Naive B cell (primary cell): ENCODE results near the gene WDR20. TPM values are rescaled to one million over a fixed set of nuclear protein-coding genes. Genes with fewer than 3 reads are reported as not detected.

ENCODE experiments used
- ATAC-seq, 2 donors: fragments of 150-1000 bp; cut with Tn5 transposase; 2 replicates each; pipeline ENCODE4 v1.10.0; 2021; ENCODE audit warnings: low read depth in 2 of 2, mild to moderate bottlenecking in 2 of 2, moderate library complexity in 2 of 2
- DNase-seq: peaks from one replicate; pipeline ENCODE4 v3.0.0; 2022
- H3K27ac Mint-ChIP-seq, 6 donors: one replicate each; pipeline ENCODE4 v1.8.0; 2020 to 2022; ENCODE audit warnings: mild to moderate bottlenecking in 6 of 6, mixed read lengths in 6 of 6, moderate library complexity in 5 of 6, inconsistent platforms in 2 of 6
- H3K27me3 Mint-ChIP-seq, 3 donors: one replicate each; pipeline ENCODE4 v1.8.0; 2021 to 2022; ENCODE audit warnings: mixed read lengths in 3 of 3, mild to moderate bottlenecking in 1 of 3
- H3K36me3 Mint-ChIP-seq, 2 donors: one replicate each; pipeline ENCODE4 v1.8.0; 2020 to 2022; ENCODE audit warnings: mixed read lengths in 2 of 2, inconsistent platforms in 1 of 2, mild to moderate bottlenecking in 1 of 2
- H3K4me1 Mint-ChIP-seq, 3 donors: one replicate each; pipeline ENCODE4 v1.8.0; 2020 to 2022; ENCODE audit warnings: mixed read lengths in 3 of 3, inconsistent platforms in 1 of 3, mild to moderate bottlenecking in 1 of 3, moderate library complexity in 1 of 3
- H3K4me3 Mint-ChIP-seq, 8 donors: one replicate each; pipeline ENCODE4 v1.8.0; 2020 to 2022; ENCODE audit warnings: mild to moderate bottlenecking in 8 of 8, mixed read lengths in 8 of 8, moderate library complexity in 8 of 8, inconsistent platforms in 2 of 8
- H3K9me3 Mint-ChIP-seq, 7 donors: one replicate each; pipeline ENCODE4 v1.8.0; 2020 to 2022; ENCODE audit warnings: mixed read lengths in 7 of 7, mild to moderate bottlenecking in 5 of 7, inconsistent platforms in 2 of 7, moderate library complexity in 1 of 7
- polyA plus RNA-seq, 6 donors: library from polyadenylated mRNA; unstranded; fragments of 300-500 nt; fragmentation: Illumina TruSeq; gene quantifications; one replicate each; pipeline ENCODE4 v1.2.3, GENCODE V29; 2021; ENCODE audit warnings: low read depth in 6 of 6

Gene WDR20
- polyA plus RNA-seq, 6 donors from 2014 or later = 11.2 to 23.1 (median 17.3) TPM

DNA sequence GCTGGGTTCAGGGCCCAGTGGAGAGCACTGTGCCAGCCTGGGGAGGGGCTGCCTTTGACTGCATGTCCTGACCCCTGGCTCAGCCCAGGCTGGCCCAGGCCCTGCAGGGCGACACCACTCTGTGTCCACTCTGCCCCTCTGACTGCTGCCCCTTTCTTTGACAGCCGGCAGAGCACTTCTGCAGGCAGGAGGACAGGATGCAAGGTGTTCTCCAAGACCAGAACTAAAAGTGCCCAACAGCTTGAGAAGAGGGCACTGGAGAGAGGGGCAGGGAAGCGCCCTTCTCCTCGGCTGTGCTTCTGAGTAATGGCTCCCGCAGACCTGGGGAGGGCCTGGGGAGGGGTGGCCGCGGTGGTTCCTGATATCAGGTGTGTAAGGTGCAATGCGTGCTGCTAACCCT is 72.7 kb downstream of the WDR20 start:
- DNase-seq = no peak
- H3K27ac Mint-ChIP-seq = peak overlapping the region in 1 of 6 donors; percentile 32
- no peak for ATAC-seq
- peaks cover 10% of the 10 kb centered on the region in 2 donors for H3K36me3 Mint-ChIP-seq
- no peaks in the 10 kb centered on the region for H3K9me3 Mint-ChIP-seq
- H3K27me3 Mint-ChIP-seq = no peaks in the 10 kb centered on the region
- peaks cover 0 to 9% (median 3%) of the 10 kb centered on the region in 3 donors for H3K4me1 Mint-ChIP-seq
- H3K4me3 Mint-ChIP-seq = no peak overlapping the region

DNA sequence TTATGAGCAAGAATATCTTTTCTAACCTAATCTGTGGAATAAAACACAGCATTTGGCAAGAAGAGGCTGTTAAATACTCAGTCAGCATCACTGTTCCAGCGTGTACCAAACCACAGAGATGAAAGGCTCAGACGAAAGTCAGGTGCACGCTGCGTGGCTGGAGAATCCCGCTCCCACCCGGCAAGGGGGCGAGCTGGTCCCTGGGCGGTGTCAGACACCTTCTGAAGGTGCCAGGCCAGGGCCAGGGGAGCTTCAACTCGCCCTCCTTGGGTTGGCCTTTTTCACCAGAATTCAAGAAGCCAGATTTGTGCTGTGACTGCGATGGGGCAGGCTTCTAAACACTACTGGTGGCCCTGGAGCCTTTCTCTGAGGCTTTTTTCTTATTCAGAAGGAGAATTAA is 73.1 kb downstream of the WDR20 start:
- Mint-ChIP-seq H3K36me3 (peaks cover 10% of the 10 kb centered on the region in 2 donors), H3K27me3 (no peaks in the 10 kb centered on the region), H3K4me3 (no peak overlapping the region), H3K27ac (no peak overlapping the region), H3K4me1 (peaks cover 0 to 12% (median 6%) of the 10 kb centered on the region in 3 donors), H3K9me3 (no peaks in the 10 kb centered on the region)
- ATAC-seq = no peak
- DNase-seq = no peak

DNA sequence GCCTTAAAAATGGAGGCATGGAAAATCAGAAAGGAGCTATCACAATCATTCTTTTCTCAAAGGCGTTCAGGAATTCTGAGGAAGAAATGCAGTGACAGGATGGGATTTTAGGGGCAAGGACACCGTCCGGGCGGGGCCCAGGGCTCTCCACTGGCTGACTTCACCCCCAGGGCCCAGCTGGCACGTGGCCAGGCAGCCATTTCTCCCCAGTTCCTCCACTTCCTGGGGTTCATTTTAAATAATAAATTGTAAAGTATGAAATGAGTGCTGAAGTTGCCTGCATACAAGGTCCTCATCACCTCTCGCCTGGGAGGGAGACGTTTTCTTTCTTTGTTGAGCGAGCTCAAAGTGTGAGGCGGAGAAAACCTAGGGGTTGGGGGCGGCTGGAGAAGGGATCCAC is 73.8 kb downstream of the WDR20 start:
- Mint-ChIP-seq H3K27ac (no peak overlapping the region), H3K4me3 (peak overlapping the region in 1 of 8 donors; percentile 23), H3K4me1 (peaks cover 0 to 12% (median 6%) of the 10 kb centered on the region in 3 donors), H3K27me3 (no peaks in the 10 kb centered on the region), H3K36me3 (peaks cover 10% of the 10 kb centered on the region in 2 donors), H3K9me3 (no peaks in the 10 kb centered on the region)
- ATAC-seq (no peak), DNase-seq (no peak)

DNA sequence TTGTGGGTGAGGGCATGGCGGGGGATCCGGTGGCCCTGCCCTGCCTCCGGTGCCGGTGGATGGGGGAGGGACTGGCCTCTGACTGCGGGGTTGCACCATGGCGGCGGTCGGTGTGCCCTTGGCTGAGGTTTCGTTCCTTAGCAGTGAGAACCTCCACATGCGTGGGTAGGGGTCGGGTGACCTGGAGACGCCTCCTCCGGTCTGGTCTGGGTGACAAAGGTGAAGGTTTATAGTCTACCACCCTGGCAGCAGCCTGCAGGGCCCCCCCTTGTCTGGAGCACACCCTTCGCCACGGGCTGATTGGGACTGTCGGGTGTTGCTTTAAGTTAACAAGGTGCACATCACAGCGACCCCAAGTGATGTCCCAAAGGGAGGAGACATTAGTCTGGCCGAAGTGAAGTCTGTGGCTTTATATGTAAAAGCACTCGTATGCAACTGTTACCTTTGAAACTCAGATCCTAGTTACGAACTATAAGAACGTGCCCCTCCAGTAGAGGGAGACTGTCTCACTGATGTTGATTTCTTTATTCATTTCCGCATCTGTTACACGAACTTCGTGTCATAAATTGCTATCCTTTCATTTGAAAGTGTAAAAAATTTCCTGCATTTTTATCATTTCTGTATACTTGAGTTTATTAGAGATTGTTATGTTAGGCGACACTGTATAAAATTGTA is 74.4 kb downstream of the WDR20 start:
- Mint-ChIP-seq H3K27ac (no peak overlapping the region), H3K27me3 (no peaks in the 10 kb centered on the region), H3K4me3 (peak overlapping the region in 1 of 8 donors; percentile 23), H3K9me3 (no peaks in the 10 kb centered on the region), H3K4me1 (peaks cover 0 to 12% (median 6%) of the 10 kb centered on the region in 3 donors), H3K36me3 (peaks cover 5 to 6% of the 10 kb centered on the region in 2 donors)
- ATAC-seq (no peak), DNase-seq (no peak)

DNA sequence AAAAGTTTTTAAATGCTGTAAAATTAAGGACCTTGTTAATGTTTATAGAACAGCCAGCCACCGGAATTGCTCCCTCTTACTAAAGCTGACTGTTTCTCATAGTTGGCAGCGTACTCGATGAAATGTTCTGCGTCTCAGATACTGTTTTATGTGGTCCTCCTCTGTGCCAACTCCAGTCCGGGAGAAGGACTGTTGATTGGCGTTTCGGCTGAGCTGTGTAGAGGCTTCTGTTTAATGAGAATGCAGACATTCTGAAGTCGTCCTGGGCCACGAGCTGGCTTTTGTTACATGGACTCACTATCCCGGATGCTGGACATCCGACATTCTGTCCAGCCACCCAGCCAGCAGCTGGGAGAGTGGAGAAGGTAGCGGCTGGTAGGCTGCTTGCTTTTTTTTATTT is 75.4 kb downstream of the WDR20 start:
- Mint-ChIP-seq H3K4me3 (no peak overlapping the region), H3K4me1 (peaks cover 9 to 15% (median 13%) of the 10 kb centered on the region in 3 donors), H3K9me3 (no peaks in the 10 kb centered on the region), H3K36me3 (no peaks in the 10 kb centered on the region), H3K27me3 (no peaks in the 10 kb centered on the region), H3K27ac (no peak overlapping the region)
- DNase-seq (no peak), ATAC-seq (no peak)

DNA sequence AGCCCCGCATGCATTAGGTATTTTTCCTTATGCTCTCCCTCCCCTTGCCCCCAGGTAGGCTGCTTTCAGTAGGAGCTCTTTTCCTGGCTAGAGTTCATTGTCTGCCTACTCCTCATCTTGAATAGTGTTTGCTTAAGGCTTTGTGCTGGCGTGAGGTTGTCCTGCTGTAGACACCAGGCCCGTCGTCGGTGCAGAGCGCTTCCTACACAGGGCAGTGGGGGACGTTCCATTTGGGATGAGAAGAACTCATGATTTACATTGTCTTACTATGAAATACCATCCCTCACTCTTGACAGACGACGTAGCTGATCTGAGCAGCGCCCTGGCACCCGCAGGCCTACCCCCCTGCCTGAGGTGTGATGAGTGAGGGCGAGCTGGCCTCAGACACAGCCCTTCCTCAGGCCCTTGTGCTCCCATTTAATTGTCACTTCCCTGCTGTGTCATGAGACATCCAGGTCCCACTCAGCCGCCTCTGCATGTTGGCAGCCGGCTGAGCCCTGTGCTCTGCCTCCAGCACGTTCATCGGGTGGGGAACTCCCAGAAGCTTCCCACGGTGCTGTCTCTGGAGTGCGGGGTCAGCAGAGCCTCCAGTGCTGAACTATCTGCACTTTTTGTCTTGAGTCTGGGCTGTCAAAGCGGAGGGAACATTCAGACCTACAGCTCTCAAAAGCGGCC is 76.0 kb downstream of the WDR20 start:
- Mint-ChIP-seq H3K27me3 (no peaks in the 10 kb centered on the region), H3K36me3 (no peaks in the 10 kb centered on the region), H3K27ac (no peak overlapping the region), H3K4me3 (no peak overlapping the region), H3K4me1 (peaks cover 9 to 19% (median 13%) of the 10 kb centered on the region in 3 donors), H3K9me3 (no peaks in the 10 kb centered on the region)
- ATAC-seq (no peak), DNase-seq (no peak)

DNA sequence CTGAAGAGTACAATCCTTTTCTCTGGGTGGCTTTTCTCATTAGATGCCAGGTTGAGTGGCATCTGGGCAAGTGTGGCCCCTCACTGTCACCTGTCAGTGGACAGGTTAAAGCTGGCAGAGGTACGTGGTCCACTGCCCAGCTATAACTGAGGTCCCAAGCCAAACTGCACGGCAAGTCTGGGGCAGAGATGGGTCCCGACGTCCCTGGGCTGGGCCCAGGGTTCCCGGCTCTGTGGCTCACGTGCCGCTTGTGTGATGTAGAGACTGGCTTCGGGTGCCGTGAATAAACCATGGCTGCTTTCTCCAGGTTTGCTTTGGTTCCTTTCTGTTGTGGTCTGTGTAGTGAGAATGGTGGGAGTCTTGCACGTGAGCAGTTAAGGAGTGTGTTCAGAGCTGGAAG is 77.7 kb downstream of the WDR20 start:
- Mint-ChIP-seq H3K9me3 (no peaks in the 10 kb centered on the region), H3K27ac (no peak overlapping the region), H3K4me3 (no peak overlapping the region), H3K4me1 (peaks cover 9 to 19% (median 13%) of the 10 kb centered on the region in 3 donors), H3K36me3 (no peaks in the 10 kb centered on the region), H3K27me3 (no peaks in the 10 kb centered on the region)
- no peak for ATAC-seq
- DNase-seq = no peak

DNA sequence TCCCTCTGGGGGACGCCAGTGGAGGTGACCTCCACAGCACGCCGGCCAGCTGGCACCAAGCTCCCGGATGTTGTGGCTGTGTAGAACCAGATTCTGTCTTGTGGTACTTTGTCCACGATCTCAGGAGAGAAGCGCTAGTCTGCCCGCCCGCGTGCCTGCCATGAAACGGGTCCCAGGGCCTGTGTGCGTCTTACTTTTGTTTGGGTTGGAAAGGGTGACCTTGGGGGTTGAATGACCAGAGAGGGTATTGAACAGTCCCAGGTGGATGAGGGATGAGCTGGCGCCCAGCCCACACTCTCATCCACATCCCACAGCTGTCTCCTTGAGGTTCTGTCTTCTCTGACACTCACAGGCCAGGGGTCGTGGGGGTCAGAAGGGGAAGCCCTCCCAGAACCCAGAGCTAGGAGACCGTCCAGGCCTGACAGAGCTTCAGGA is 78.3 kb downstream of the WDR20 start:
- DNase-seq (no peak), ATAC-seq (no peak)
- H3K27me3 Mint-ChIP-seq = no peaks in the 10 kb centered on the region
- H3K4me3 Mint-ChIP-seq = peak overlapping the region in 1 of 8 donors; percentile 5
- no peaks in the 10 kb centered on the region for H3K9me3 Mint-ChIP-seq
- no peaks in the 10 kb centered on the region for H3K36me3 Mint-ChIP-seq
- H3K4me1 Mint-ChIP-seq = peaks cover 9 to 19% (median 13%) of the 10 kb centered on the region in 3 donors
- H3K27ac Mint-ChIP-seq = no peak overlapping the region

DNA sequence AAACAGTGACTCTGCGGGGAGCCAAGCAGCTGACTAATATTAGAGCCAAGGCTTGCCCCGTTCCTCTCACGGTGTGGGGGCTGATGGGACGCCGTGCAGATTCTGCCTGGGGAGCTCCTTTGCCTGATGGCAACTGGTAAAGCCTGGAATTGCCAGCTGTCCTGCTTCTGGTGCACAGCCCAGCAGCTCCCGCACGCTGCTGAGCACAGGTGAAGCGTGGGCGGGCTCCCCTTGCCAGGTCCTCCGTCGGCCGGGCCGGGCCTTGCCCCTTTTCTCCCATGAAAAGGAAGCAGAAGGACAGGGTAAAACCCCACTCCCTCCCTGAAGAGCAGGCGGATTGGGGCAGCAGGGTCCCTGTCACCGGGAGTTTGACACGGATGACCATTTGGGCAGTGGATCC is 79.0 kb downstream of the WDR20 start:
- no peak overlapping the region for H3K27ac Mint-ChIP-seq

DNA sequence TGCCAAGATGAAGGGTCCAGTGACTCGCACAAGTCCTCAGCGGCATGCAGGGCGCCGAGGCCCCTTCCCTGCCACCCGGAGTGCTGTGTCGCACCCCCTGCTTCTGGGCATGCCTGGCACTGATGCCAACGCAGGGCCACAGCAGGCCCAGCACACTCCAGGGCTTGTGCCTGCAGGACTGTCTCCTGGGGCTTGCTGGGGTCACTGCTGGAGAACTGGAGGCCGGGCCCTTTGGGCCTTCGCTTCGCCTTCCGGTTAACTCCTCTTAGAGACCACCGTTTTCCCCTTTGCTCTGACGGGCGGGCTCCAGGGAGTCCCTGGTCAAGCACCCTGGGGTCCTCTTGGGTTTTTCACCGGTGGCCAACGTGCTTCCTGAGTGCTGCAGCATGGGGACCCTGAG is 79.6 kb downstream of the WDR20 start:
- H3K27me3 Mint-ChIP-seq = no peaks in the 10 kb centered on the region
- DNase-seq = no peak
- ATAC-seq = no peak
- no peaks in the 10 kb centered on the region for H3K36me3 Mint-ChIP-seq
- H3K4me1 Mint-ChIP-seq = peaks cover 9 to 19% (median 13%) of the 10 kb centered on the region in 3 donors
- no peaks in the 10 kb centered on the region for H3K9me3 Mint-ChIP-seq
- H3K27ac Mint-ChIP-seq = peak overlapping the region in 5 of 6 donors; percentile 1 to 97 (median 53)
- H3K4me3 Mint-ChIP-seq = no peak overlapping the region

More for the DNA sequence above, 79.0 kb downstream of the WDR20 start:
- H3K4me1 Mint-ChIP-seq = peaks cover 9 to 19% (median 13%) of the 10 kb centered on the region in 3 donors
- no peaks in the 10 kb centered on the region for H3K9me3 Mint-ChIP-seq
- no peak for DNase-seq
- no peaks in the 10 kb centered on the region for H3K27me3 Mint-ChIP-seq
- no peak overlapping the region for H3K4me3 Mint-ChIP-seq
- H3K36me3 Mint-ChIP-seq = no peaks in the 10 kb centered on the region
- no peak for ATAC-seq

DNA sequence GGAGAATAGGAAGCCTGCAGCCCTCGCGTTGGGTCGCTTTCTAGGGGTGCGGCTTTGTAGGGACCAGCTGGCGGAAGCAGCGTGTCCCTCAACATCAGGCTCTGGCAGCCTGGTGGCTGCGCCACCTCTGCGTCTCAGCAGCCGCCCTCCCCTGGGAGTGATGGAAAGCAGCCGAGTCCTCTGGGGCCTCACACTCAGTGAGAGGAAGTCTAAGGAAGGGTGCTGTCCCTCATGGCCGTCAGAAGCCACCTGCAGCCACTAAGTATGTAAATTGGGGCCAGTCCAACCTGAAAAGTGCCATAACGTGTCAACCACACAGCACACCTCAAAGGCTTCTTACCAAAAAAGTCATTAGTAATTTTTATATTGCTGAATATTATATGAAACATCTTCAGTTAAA is 80.3 kb downstream of the WDR20 start:
- peak overlapping the region in 4 of 6 donors; percentile 53 to 97 (median 86) for H3K27ac Mint-ChIP-seq
- no peaks in the 10 kb centered on the region for H3K27me3 Mint-ChIP-seq
- peak overlapping the region in 2 of 8 donors; percentile 9 to 35 for H3K4me3 Mint-ChIP-seq
- no peaks in the 10 kb centered on the region for H3K36me3 Mint-ChIP-seq
- ATAC-seq = peak; percentile 97 to 98
- peaks cover 9 to 19% (median 13%) of the 10 kb centered on the region in 3 donors for H3K4me1 Mint-ChIP-seq
- no peaks in the 10 kb centered on the region for H3K9me3 Mint-ChIP-seq
- DNase-seq = peak; percentile 68

DNA sequence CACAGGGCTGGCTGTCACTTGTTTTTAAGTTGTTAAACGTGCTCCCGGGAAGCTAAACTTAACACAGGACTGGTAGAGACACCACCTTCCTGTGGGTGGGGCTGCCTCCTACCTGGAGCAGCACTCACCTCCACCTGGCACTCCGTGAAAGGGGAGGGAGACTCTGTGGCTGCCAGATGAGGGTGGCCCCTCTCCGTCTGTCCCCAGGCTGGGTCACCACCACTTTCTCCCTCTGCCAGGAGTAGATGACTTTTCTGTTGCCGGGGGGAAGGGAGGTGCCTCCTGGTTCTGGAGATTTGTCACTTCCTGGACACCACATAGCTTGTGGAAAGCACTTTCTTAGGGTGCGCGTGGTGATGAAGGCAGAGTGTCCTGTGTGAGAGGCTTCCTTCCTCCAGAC is 81.3 kb downstream of the WDR20 start:
- no peak for ATAC-seq
- no peaks in the 10 kb centered on the region for H3K9me3 Mint-ChIP-seq
- peaks cover 9 to 19% (median 13%) of the 10 kb centered on the region in 3 donors for H3K4me1 Mint-ChIP-seq
- H3K4me3 Mint-ChIP-seq = peak overlapping the region in 1 of 8 donors; percentile 20
- H3K27me3 Mint-ChIP-seq = no peaks in the 10 kb centered on the region
- peaks cover 0 to 6% of the 10 kb centered on the region in 2 donors for H3K36me3 Mint-ChIP-seq
- no peak overlapping the region for H3K27ac Mint-ChIP-seq
- no peak for DNase-seq

DNA sequence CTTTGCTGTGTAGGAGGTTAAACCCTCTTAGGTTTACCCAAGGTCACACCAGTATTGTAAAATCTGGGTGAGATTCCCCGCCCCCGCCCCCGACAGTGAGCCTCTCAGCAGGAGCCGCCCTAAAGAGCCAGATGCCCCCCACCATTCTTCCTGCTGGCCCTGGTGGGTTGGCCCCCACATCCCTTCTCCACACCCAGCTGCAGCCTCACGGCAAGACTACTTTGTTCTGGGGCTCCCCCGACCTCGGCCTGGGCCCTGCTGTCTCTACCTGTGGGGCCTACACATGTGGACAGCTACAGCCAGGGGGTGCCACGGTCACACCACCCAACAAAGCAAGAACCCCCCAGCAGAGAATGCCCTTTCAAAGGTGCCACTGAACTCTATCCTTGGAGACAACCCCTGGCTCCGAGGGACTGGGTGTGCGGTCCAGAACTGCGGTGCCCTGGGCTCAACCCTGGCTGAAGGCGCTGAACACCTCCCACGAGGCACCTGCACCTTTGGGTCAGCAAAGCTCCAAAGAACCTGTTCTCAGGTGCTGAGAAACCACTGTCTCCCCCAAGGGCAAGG is 82.4 kb downstream of the WDR20 start:
- no peak overlapping the region for H3K4me3 Mint-ChIP-seq
- DNase-seq (no peak), ATAC-seq (no peak)
- peaks cover 0 to 6% of the 10 kb centered on the region in 2 donors for H3K36me3 Mint-ChIP-seq
- H3K9me3 Mint-ChIP-seq = no peaks in the 10 kb centered on the region
- H3K27me3 Mint-ChIP-seq = no peaks in the 10 kb centered on the region
- peaks cover 9 to 19% (median 13%) of the 10 kb centered on the region in 3 donors for H3K4me1 Mint-ChIP-seq
- H3K27ac Mint-ChIP-seq = no peak overlapping the region

DNA sequence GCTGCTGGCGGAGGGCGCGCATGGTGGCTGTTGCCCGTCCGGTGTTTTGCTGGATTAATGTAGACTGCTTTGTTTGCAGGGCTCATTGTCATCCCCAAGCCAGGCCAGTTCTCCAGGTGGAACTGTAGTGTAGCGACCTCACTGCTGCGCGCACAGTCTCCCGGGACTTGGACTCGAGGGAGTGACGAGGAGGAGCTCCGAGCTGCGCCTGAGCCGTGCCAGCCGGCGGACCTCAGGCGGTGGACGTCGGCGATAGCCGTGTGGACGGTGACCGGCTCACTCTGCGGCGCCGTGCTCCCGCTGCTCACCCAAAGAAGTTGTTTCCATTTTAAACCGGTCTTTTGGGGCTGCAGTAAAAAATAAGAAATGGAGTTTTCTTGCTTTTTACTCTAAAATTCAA is 83.1 kb downstream of the WDR20 start:
- peaks cover 0 to 6% of the 10 kb centered on the region in 2 donors for H3K36me3 Mint-ChIP-seq
- peaks cover 7 to 12% (median 9%) of the 10 kb centered on the region in 3 donors for H3K4me1 Mint-ChIP-seq
- H3K4me3 Mint-ChIP-seq = no peak overlapping the region
- ATAC-seq (no peak), DNase-seq (no peak)
- H3K27ac Mint-ChIP-seq = no peak overlapping the region
- H3K9me3 Mint-ChIP-seq = no peaks in the 10 kb centered on the region
- H3K27me3 Mint-ChIP-seq = no peaks in the 10 kb centered on the region
